ENCODE results near the gene DNASE1L1. TPM values are rescaled to one million over a fixed set of nuclear protein-coding genes. Genes with fewer than 3 reads are reported as not detected.
A peak's percentile ranks its signal among the peaks of the same experiment; 100 is the strongest.
"Not testable (repeated sequence)": the region's sequence is repeated elsewhere in the genome, so short reads cannot be mapped to it uniquely, and the experiment has no call there.

DNASE1L1 gene
- total RNA-seq, 2 experiments from 2014 or later, result 7.9 to 9.0 TPM

DNA sequence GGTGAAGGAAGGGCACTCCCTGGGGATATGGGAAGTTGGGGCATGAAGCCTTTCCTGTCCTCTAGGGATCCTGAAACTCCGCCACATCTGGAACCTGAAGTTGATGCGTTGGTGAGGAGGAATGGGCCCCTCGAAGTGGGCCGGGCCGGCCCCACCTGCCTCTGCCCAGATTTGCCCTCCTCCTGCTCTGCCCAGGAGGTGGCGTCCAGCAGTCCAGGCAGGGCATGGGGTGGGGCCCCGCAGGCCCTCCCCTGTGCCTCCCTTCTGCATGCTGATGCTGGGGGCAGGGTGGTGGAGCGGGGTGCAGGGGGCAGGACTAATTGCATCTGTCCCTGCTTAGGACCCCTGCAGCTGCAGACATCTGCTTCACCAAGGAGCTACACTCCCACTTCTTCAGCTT lies 4.1 kb upstream of the DNASE1L1 start:
- H3K27ac Mint-ChIP-seq, result no peak overlapping the region
- CTCF ChIA-PET, result no interaction called here
- DNase-seq, result no peak
- intact Hi-C loops (cut with micrococcal nuclease), result no loop called here
- H3K36me3 Mint-ChIP-seq (ENCODE audit: low read depth), result peaks cover 8% of the 10 kb centered on the region
- no peak overlapping the region for H3K4me3 Mint-ChIP-seq
- H3K27me3 Mint-ChIP-seq (ENCODE audit: low read depth), result no peaks in the 10 kb centered on the region
- H3K9me3 Mint-ChIP-seq, result no peaks in the 10 kb centered on the region
- peaks cover 13% of the 10 kb centered on the region for H3K4me1 Mint-ChIP-seq (ENCODE audit: low read depth)

DNA sequence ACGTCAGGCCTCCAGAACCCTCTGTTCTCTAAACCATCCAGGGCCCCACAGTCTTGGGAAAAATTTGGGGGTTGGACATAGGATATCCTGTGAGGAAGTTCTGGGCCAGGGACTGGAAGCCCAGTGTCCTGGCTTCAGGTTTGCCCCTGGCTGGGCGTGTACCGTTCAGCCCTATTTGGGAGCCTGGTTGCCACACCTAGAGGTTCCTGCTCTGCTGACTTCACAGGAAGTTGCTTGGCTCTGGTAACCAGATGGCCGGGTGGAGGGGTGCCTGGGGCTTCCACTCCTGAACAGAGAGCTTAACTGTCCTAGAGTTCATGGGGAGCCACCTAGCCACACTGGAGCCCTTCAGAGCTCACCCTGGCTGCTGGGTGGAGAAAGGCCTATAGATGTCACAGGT lies 3.4 kb upstream of the DNASE1L1 start:
- Mint-ChIP-seq H3K9me3 (no peaks in the 10 kb centered on the region), H3K36me3 (ENCODE audit: low read depth) (peaks cover 8% of the 10 kb centered on the region), H3K27ac (peak overlapping the region; percentile 79), H3K27me3 (ENCODE audit: low read depth) (no peaks in the 10 kb centered on the region), H3K4me3 (peak overlapping the region; percentile 76), H3K4me1 (ENCODE audit: low read depth) (peaks cover 13% of the 10 kb centered on the region)
- peak; percentile 53 for DNase-seq
- intact Hi-C loops (cut with micrococcal nuclease), result loop anchor here (1.0 kb wide), 1 partner anchor 66 kb away; no protein-coding TSS in a partner anchor
- CTCF ChIA-PET, result interaction anchor here (0.7 to 1.0 kb wide), 2 partner anchors 37 to 126 kb away, joined by 3 read pairs; no protein-coding TSS in a partner anchor

DNA sequence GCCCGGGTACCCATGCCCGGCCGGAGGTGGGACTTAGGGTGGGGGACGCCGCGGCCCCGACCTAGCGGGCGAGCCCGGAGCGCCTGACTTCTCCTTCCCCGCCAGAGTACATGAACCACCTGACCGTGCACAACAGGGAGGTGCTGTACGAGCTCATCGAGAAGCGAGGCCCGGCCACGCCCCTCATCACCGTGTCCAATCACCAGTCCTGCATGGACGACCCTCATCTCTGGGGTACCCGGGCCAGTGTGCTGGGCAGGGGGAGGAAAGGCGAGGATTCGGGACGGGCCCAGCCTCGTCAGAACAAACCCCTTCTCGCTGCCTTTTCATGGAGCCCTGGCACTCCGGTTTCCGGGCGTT lies 2.9 kb upstream of the DNASE1L1 start:
- Mint-ChIP-seq H3K9me3 (no peaks in the 10 kb centered on the region), H3K4me1 (ENCODE audit: low read depth) (peaks cover 13% of the 10 kb centered on the region), H3K4me3 (peak overlapping the region; percentile 76), H3K36me3 (ENCODE audit: low read depth) (peaks cover 8% of the 10 kb centered on the region), H3K27me3 (ENCODE audit: low read depth) (no peaks in the 10 kb centered on the region), H3K27ac (peak overlapping the region; percentile 79)
- intact Hi-C loops (cut with micrococcal nuclease), result loop anchor here (1.0 kb wide), 3 partner anchors 14 to 66 kb away; partner anchors contain the start of genes ATP6AP1 and RPL10
- CTCF ChIA-PET, result interaction anchor here (0.6 to 1.0 kb wide), 3 partner anchors 35 to 127 kb away, joined by 3 to 4 read pairs (median 3); no protein-coding TSS in a partner anchor
- peak; percentile 64 for DNase-seq

DNA sequence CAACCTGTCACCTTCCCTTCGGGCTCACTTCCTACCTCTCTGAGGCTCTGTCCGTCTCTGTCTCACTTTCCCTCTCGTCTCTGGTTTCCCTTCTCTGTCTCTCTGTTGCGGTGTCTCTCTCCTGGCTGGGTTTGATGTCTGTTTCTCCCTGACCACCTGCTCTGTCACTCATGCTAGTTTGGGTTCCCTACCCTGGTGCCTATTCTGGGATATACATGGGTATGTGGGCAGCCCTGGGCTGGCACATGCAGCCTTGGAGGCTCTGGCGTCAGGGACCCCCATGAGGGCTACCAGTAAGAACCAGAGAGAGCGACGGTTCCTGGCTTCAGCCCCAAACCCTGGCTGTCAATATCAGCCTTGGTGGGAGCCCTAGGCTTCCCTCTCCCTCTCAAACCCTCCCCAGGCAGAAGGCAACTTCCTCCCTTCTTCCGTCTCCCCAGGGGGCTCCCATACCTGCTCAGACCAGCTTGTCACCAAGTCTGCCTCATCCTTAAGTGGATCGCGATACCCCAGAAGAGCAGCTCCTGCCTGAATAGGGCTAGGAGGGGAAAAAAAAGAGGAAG lies 314 bp downstream of the DNASE1L1 start:
- peak overlapping the region; percentile 67 for H3K4me3 Mint-ChIP-seq

DNA sequence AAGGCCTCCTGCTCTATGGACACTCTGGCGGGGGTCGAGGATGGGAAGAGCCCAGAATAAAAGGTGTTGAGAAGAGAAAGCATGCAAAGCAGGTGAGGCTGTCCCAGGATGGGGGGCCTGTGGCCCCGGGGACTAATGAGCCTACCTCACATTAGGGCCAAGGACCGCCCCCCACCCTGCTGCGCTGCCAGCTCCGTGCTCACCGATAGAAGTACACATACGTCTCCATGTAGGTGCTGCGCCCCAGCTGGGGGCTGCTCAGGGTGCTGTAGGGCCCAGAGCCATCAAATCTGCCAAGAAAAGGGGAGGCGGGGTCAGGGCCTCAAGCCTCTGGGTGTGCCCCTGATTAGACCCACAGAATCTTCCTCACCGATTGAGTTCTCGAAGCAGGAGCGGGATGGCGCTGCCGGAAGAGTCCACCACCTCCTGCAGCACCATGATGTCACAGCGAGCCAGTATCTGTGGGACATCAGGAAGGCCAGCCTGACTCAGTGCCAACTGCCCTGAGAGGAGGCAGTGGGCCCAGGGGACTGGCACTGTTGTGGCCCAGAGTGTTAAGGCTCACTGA lies 4.3 kb downstream of the DNASE1L1 start:
- CTCF ChIA-PET, result no interaction called here
- Mint-ChIP-seq H3K36me3 (ENCODE audit: low read depth) (peaks cover 9% of the 10 kb centered on the region), H3K27ac (no peak overlapping the region), H3K4me1 (ENCODE audit: low read depth) (peaks cover 14% of the 10 kb centered on the region), H3K9me3 (no peaks in the 10 kb centered on the region), H3K27me3 (ENCODE audit: low read depth) (no peaks in the 10 kb centered on the region), H3K4me3 (no peak overlapping the region)
- intact Hi-C loops (cut with micrococcal nuclease), result no loop called here
- DNase-seq, result no peak

More for the DNA sequence above, 314 bp downstream of the DNASE1L1 start:
- Mint-ChIP-seq H3K36me3 (ENCODE audit: low read depth) (peaks cover 4% of the 10 kb centered on the region), H3K27ac (peak overlapping the region; percentile 50), H3K9me3 (no peaks in the 10 kb centered on the region), H3K27me3 (ENCODE audit: low read depth) (no peaks in the 10 kb centered on the region), H3K4me1 (ENCODE audit: low read depth) (peaks cover 13% of the 10 kb centered on the region)
- DNase-seq, result no peak
- CTCF ChIA-PET, result interaction anchor here (2.8 kb wide), 1 partner anchor 10 kb away, joined by 17 read pairs; the partner anchor contains the start of gene RPL10
- intact Hi-C loops (cut with micrococcal nuclease), result no loop called here

DNA sequence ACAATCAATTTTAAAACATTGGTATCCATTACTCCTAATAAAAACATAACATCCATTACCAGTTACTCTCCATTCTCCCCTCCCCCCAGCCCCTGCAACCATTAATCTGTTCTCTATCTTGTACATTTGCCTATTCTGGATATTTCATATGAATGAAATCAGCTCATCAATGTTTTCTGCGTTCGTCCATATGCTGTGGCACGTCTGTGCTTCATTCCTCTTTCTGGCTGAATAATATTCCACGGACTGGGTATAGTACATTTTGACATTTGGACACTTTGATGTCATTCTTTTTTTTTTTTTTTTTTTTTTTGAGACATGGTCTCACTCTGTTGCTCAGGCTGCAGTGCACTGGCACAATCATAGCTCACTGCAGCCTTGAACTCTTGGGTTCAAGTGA lies 5.2 kb downstream of the DNASE1L1 start:
- H3K4me3 Mint-ChIP-seq, result no peak overlapping the region
- H3K9me3 Mint-ChIP-seq, result no peaks in the 10 kb centered on the region
- peaks cover 18% of the 10 kb centered on the region for H3K36me3 Mint-ChIP-seq (ENCODE audit: low read depth)
- no peaks in the 10 kb centered on the region for H3K27me3 Mint-ChIP-seq (ENCODE audit: low read depth)
- no peak for DNase-seq
- intact Hi-C loops (cut with micrococcal nuclease), result no loop called here
- H3K27ac Mint-ChIP-seq, result no peak overlapping the region
- peaks cover 12% of the 10 kb centered on the region for H3K4me1 Mint-ChIP-seq (ENCODE audit: low read depth)
- CTCF ChIA-PET, result no interaction called here

DNA sequence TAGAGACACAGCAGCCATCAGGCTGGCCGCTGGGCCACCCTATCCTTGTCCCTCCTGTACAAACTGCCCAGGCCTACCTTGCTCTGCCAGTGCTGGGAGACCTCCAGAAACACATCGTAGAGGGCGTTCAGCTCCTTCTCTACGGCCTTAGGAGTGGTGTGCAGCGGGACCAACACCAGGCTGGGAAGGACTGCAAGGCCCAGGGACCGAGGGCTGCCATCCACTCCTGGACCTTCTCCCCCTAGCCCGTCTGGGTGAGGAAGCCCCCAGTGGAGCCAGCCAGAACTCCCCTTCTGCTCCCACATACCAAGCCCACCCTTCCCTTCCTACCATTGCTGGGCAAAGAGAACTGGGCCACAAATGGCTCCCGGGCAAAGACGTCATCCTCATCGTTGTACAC lies 5.9 kb downstream of the DNASE1L1 start:
- Mint-ChIP-seq H3K4me3 (no peak overlapping the region), H3K27me3 (ENCODE audit: low read depth) (no peaks in the 10 kb centered on the region), H3K27ac (no peak overlapping the region), H3K36me3 (ENCODE audit: low read depth) (peaks cover 24% of the 10 kb centered on the region), H3K9me3 (no peaks in the 10 kb centered on the region), H3K4me1 (ENCODE audit: low read depth) (peaks cover 9% of the 10 kb centered on the region)
- no peak for DNase-seq
- CTCF ChIA-PET, result no interaction called here
- intact Hi-C loops (cut with micrococcal nuclease), result no loop called here

DNA sequence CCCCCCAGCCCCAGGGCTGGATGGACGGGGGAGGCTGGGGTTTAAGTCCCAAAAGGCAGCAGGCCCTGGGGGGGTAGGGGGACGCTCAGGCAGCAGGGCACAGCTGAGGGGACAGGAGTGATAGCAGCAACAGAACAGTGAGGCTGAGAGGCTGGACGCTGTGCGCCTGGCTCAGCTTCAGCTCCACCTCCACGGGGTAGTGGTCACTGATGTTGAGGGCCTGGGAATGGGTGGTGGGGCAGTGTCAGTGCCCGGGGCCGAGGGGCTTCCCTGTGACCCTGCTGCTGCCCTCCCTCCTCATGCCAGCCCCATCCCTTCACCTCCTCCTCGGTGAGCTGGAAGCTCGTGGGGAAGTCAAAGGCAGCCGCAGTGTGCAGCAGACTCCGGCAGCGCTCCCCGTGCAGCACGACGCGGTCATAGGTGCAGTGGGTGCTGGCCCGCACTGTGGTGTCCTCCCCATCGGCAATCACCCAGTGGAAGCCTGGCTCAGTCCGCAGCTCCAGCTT lies 6.4 kb downstream of the DNASE1L1 start:
- no peak overlapping the region for H3K4me3 Mint-ChIP-seq
- no peak overlapping the region for H3K27ac Mint-ChIP-seq
- no peaks in the 10 kb centered on the region for H3K27me3 Mint-ChIP-seq (ENCODE audit: low read depth)
- DNase-seq, result no peak
- H3K36me3 Mint-ChIP-seq (ENCODE audit: low read depth), result peaks cover 26% of the 10 kb centered on the region
- H3K9me3 Mint-ChIP-seq, result no peaks in the 10 kb centered on the region
- CTCF ChIA-PET, result no interaction called here
- peaks cover 9% of the 10 kb centered on the region for H3K4me1 Mint-ChIP-seq (ENCODE audit: low read depth)
- intact Hi-C loops (cut with micrococcal nuclease), result no loop called here

DNA sequence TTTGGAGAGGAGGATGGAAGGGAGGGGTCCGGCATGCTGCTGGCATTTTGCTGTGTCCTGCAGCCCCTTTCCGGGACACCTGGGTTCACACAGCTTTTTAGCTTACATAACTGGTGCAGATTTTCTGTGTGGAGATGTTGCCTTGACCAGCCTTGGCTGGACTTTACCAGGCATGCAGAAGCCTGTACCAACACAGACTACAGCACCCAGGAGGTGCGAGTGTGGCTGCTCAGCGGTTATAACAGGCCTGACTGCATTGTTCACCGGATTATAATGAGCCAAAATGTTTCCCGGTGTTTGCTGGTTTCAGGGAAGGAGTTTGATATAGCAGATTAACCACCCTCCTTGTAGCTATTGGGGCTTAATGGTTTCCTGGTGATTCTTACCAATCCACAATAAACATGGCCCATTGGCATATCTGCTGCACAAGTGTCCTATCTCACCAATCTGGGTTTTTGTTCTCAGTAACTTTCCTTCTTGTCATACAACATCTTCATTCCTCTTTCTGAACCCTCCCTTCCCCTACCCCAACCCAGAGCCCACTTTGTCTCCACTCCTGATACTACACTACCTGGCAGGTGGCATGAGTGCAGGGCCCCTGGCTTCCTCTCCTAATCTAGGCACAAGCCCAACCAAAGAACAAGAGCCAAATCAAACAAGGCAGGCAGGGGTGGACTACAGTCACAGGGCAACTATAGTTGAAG lies 7.0 kb downstream of the DNASE1L1 start:
- CTCF ChIA-PET, result no interaction called here
- peaks cover 26% of the 10 kb centered on the region for H3K36me3 Mint-ChIP-seq (ENCODE audit: low read depth)
- intact Hi-C loops (cut with micrococcal nuclease), result no loop called here
- no peak overlapping the region for H3K27ac Mint-ChIP-seq
- no peak for DNase-seq
- no peaks in the 10 kb centered on the region for H3K27me3 Mint-ChIP-seq (ENCODE audit: low read depth)
- peaks cover 9% of the 10 kb centered on the region for H3K4me1 Mint-ChIP-seq (ENCODE audit: low read depth)
- no peak overlapping the region for H3K4me3 Mint-ChIP-seq
- H3K9me3 Mint-ChIP-seq, result no peaks in the 10 kb centered on the region

DNA sequence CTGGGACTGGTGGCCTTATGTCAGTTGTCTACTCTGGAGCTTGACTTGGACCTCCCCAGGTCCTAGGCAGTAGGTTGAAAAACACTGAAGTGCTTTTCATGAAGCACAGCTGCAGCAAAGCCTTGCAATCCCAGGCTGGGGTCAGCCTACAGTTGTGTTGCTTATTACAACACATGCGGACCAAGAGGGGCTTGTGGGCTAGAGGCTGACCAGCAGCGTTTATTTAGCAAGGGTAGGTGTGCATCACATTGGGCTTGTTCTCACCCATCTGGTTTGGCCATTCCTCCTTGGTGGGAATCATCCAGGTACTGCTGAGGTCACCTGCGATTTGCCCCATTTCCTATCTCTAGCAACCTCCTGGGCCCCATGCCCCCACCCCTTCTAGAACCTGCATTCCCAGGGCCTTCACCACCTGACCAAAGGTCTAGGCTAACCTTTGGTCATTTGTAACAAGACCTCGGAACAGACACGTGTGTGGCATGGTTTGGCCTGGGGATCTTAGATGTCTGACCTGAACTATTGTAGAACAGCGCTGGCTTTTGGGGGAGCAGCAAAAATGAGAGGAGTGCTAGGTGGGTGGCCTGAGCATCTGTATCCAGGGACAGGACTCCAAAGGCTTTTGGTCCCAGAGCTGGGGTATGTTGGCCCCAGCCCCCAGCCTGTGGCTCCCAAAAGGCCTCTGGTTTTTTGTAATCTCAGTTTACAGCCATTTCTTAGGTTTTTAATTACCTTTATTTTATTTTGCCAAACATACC lies 7.8 kb downstream of the DNASE1L1 start:
- Mint-ChIP-seq H3K4me3 (no peak overlapping the region), H3K27ac (peak overlapping the region; percentile 46), H3K27me3 (ENCODE audit: low read depth) (no peaks in the 10 kb centered on the region), H3K36me3 (ENCODE audit: low read depth) (peaks cover 26% of the 10 kb centered on the region), H3K9me3 (no peaks in the 10 kb centered on the region), H3K4me1 (ENCODE audit: low read depth) (peaks cover 11% of the 10 kb centered on the region)
- no peak for DNase-seq
- CTCF ChIA-PET, result interaction anchor here (1.1 kb wide), 1 partner anchor 141 kb away, joined by 3 read pairs; no protein-coding TSS in a partner anchor
- intact Hi-C loops (cut with micrococcal nuclease), result no loop called here

DNA sequence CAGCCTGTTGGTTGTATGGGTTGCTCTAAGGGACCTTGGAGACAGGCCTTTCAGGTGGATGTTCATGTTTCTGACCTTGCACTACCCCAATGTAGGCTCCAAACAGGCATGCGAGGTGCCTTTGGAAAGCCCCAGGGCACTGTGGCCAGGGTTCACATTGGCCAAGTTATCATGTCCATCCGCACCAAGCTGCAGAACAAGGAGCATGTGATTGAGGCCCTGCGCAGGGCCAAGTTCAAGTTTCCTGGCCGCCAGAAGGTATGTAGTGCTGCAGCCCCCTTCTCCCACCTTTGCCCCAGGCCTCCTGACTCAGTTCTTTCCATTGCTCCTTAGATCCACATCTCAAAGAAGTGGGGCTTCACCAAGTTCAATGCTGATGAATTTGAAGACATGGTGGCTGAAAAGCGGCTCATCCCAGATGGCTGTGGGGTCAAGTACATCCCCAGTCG lies 8.7 kb downstream of the DNASE1L1 start:
- intact Hi-C loops (cut with micrococcal nuclease); DNase-seq; H3K27me3 Mint-ChIP-seq (ENCODE audit: low read depth); H3K9me3 Mint-ChIP-seq: not testable (repeated sequence)
- peaks cover 11% of the 10 kb centered on the region for H3K4me1 Mint-ChIP-seq (ENCODE audit: low read depth)
- peak overlapping the region; percentile 94 for H3K4me3 Mint-ChIP-seq
- CTCF ChIA-PET, result interaction anchor here (1.1 to 2.8 kb wide), 3 partner anchors 9 to 142 kb away, joined by 3 to 17 read pairs (median 7); partner anchors contain the start of gene DNASE1L1
- H3K27ac Mint-ChIP-seq, result peak overlapping the region; percentile 100
- peaks cover 26% of the 10 kb centered on the region for H3K36me3 Mint-ChIP-seq (ENCODE audit: low read depth)

All from activated naive CD4-positive, alpha-beta T cell treated with anti-CD3 and anti-CD28 coated beads for 36 hours (primary cell).